Measurements from ENCODE around the gene WDR4.

DNA sequence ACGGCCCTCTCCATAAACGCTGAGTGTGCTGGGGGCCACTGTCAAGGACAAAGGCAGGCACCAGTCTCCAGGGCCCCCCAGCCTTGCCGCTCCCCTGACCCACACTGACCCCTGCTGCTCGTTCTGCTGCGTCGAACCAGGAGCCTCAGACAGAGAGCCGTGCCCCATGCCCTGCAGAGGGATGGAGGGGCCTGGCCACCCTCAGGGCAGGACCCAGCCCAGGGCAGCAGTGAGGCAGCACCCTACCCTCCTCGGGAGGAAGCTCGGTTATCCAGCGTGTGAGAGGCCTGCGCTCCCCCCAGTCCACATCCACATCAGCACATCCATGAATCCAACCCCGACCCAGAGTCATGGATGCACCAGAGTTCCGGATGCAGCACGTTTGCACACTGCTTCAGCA lies 15.1 kb downstream of the WDR4 start:
- TF ChIP-seq, protein P1, sequence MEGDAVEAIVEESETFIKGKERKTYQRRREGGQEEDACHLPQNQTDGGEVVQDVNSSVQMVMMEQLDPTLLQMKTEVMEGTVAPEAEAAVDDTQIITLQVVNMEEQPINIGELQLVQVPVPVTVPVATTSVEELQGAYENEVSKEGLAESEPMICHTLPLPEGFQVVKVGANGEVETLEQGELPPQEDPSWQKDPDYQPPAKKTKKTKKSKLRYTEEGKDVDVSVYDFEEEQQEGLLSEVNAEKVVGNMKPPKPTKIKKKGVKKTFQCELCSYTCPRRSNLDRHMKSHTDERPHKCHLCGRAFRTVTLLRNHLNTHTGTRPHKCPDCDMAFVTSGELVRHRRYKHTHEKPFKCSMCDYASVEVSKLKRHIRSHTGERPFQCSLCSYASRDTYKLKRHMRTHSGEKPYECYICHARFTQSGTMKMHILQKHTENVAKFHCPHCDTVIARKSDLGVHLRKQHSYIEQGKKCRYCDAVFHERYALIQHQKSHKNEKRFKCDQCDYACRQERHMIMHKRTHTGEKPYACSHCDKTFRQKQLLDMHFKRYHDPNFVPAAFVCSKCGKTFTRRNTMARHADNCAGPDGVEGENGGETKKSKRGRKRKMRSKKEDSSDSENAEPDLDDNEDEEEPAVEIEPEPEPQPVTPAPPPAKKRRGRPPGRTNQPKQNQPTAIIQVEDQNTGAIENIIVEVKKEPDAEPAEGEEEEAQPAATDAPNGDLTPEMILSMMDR (IDR thresholded peaks at IDR 0.05; ENCODE audit: low read depth, low read length, missing input control), result no peak
- no peak for TF ChIP-seq JUND (IDR thresholded peaks at IDR 0.05)
- TF ChIP-seq, protein P2, sequence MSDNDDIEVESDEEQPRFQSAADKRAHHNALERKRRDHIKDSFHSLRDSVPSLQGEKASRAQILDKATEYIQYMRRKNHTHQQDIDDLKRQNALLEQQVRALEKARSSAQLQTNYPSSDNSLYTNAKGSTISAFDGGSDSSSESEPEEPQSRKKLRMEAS (IDR thresholded peaks at IDR 0.05), result no peak
- TF ChIP-seq YY1 (IDR thresholded peaks at IDR 0.05), result no peak
- TF ChIP-seq, protein P3, sequence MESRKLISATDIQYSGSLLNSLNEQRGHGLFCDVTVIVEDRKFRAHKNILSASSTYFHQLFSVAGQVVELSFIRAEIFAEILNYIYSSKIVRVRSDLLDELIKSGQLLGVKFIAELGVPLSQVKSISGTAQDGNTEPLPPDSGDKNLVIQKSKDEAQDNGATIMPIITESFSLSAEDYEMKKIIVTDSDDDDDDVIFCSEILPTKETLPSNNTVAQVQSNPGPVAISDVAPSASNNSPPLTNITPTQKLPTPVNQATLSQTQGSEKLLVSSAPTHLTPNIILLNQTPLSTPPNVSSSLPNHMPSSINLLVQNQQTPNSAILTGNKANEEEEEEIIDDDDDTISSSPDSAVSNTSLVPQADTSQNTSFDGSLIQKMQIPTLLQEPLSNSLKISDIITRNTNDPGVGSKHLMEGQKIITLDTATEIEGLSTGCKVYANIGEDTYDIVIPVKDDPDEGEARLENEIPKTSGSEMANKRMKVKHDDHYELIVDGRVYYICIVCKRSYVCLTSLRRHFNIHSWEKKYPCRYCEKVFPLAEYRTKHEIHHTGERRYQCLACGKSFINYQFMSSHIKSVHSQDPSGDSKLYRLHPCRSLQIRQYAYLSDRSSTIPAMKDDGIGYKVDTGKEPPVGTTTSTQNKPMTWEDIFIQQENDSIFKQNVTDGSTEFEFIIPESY (IDR thresholded peaks at IDR 0.05), result no peak
- TF ChIP-seq, protein P4, sequence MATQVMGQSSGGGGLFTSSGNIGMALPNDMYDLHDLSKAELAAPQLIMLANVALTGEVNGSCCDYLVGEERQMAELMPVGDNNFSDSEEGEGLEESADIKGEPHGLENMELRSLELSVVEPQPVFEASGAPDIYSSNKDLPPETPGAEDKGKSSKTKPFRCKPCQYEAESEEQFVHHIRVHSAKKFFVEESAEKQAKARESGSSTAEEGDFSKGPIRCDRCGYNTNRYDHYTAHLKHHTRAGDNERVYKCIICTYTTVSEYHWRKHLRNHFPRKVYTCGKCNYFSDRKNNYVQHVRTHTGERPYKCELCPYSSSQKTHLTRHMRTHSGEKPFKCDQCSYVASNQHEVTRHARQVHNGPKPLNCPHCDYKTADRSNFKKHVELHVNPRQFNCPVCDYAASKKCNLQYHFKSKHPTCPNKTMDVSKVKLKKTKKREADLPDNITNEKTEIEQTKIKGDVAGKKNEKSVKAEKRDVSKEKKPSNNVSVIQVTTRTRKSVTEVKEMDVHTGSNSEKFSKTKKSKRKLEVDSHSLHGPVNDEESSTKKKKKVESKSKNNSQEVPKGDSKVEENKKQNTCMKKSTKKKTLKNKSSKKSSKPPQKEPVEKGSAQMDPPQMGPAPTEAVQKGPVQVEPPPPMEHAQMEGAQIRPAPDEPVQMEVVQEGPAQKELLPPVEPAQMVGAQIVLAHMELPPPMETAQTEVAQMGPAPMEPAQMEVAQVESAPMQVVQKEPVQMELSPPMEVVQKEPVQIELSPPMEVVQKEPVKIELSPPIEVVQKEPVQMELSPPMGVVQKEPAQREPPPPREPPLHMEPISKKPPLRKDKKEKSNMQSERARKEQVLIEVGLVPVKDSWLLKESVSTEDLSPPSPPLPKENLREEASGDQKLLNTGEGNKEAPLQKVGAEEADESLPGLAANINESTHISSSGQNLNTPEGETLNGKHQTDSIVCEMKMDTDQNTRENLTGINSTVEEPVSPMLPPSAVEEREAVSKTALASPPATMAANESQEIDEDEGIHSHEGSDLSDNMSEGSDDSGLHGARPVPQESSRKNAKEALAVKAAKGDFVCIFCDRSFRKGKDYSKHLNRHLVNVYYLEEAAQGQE (IDR thresholded peaks at IDR 0.05), result no peak
- no peak for TF ChIP-seq EGR1 (IDR thresholded peaks at IDR 0.05; ENCODE audit: low read depth in 2 of 2)
- TF ChIP-seq, protein P5, sequence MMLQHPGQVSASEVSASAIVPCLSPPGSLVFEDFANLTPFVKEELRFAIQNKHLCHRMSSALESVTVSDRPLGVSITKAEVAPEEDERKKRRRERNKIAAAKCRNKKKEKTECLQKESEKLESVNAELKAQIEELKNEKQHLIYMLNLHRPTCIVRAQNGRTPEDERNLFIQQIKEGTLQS (IDR thresholded peaks at IDR 0.05), result no peak
- no peak for TF ChIP-seq GABPA (IDR thresholded peaks at IDR 0.05 in 1 of 2, conservative IDR thresholded peaks at IDR 0.05 in 1 of 2)
- no peak for TF ChIP-seq RAD21 (IDR thresholded peaks at IDR 0.05)
- TF ChIP-seq NR2F2 (IDR thresholded peaks at IDR 0.05), result no peak
- no peak for TF ChIP-seq TAF1 (conservative IDR thresholded peaks at IDR 0.05)
- TF ChIP-seq SP1 (IDR thresholded peaks at IDR 0.05), result no peak

Data from liver (tissue), 3 donors.